CMK (cell line): ENCODE data around the gene POLR2A.
"Not testable (repeated sequence)": the region's sequence is repeated elsewhere in the genome, so short reads cannot be mapped to it uniquely, and the experiment has no call there.

Source experiments
- DNase-seq: peaks from one replicate; pipeline ENCODE4 v3.0.0-alpha.2; 2010; ENCODE audit warnings: low read depth

The POLR2A gene

DNA sequence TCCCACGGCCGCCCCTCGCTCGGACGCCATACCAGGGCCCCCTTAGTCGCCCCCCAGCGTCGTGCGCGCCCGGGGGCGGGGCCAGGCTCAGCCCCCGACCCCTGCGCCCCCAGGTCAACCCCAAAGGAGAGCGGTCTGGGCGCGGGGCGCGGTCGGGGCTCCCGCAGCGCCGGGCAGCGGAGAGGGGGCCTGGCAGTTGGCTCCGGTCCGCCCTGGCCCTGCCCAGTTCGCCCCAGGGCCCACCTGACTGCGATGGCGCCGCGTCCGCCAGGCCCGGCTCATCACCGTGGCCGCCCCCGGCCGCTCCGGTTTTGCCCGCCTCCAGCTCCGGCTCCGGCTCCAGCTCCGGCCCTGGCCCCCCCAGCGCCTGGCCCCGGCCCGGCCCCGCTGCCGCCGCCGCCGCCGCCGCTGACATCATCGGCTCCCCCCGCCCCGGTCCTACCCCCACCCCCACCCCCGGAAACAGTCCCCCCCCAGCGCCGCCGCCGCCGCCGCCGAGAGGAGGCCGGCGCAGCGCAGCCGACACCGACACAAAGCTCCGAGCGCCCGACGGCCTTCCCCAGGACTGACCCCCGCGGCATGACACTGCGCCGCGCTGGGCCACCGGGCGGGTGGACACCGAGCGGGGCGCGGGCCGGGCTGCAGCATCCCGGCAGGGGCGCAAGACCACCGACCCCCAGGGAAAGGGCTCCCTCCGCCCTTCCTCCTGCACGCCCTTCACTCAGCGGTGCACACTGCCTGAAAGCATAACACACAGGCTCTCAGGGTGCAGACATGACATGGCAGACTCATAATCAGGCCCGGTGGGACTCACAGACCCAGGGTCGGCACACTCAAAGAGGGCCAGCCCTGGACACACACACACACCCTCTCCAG, 4.7 kb upstream of the POLR2A start, which contains the start of gene ZBTB4:
Gene ZBTB4, minus strand, starts transcription at position 419 of the 876 bp plus-strand sequence. CDS start 12,830 bp downstream, outside the sequence.
- no peak for DNase-seq

DNA sequence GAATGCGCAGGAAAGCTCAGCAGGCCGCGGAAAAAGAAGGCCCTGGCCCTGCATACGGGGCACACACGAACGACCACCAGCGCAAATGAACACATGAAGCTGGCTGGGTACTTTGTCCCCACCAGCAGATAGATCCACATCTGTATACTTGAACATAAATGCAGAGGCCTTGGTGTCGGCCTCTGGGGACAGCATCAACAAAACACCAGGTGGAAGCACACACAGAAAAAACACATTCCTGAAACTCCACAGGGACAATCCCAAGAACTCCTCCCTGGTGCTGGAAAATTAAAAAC, 4.1 kb upstream of the POLR2A start:
- DNase-seq = no peak

DNA sequence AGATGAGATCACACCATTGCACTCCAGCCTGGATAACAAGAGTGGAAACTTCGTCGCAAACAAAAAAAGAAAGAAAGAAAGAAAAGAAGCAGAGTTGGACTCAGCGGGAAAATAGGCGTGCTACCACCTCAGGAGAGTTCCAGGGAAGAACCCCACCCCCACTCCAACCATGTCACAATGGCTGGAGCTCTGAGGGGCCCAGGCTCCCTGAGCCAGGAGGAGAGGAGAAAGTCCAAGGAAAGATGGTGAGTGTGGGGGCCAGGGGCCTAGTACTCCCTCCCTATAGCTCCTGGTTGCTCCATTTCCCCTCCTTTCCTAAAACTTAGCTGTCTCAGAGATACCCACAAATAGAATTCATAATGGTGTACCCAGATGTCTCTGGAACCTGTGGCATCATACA, 2.9 kb upstream of the POLR2A start, which contains the start of gene SLC35G6:
Gene SLC35G6, plus strand, starts transcription at position 172 of the 400 bp plus-strand sequence. Its CDS starts 71 bp downstream, at position 243.
- not testable (repeated sequence) for DNase-seq

GRCh38 chr17:7481842-7482741, 2.1 kb upstream of the POLR2A start:
- DNase-seq = not testable (repeated sequence)

DNA sequence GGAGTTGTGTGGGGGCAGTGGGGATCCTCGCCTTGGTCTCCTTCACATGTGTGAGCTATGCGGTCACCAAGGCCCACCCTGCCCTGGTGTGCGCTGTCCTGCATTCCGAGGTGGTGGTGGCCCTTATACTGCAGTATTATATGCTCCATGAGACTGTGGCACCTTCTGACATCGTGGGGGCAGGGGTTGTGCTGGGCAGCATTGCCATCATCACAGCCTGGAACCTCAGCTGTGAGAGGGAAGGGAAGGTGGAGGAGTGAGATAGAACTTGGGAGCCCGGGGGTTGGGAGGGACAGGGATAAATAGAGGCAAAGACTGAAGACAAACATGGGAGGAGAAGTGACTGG, 1.5 kb upstream of the POLR2A start:
- not testable (repeated sequence) for DNase-seq

GRCh38 chr17:7483255-7484066, 705 bp upstream of the POLR2A start:
- peak; percentile 73 for DNase-seq

GRCh38 chr17:7484919-7485377, 782 bp downstream of the POLR2A start:
- no peak for DNase-seq

- DNase-seq = no peak
Measured at GRCh38 chr17:7486181-7486580, 2.0 kb downstream of the POLR2A start.

- DNase-seq = no peak
Measured at GRCh38 chr17:7490144-7490543, 6.0 kb downstream of the POLR2A start.

- DNase-seq = no peak
Measured at GRCh38 chr17:7491583-7491982, 7.4 kb downstream of the POLR2A start.

DNA sequence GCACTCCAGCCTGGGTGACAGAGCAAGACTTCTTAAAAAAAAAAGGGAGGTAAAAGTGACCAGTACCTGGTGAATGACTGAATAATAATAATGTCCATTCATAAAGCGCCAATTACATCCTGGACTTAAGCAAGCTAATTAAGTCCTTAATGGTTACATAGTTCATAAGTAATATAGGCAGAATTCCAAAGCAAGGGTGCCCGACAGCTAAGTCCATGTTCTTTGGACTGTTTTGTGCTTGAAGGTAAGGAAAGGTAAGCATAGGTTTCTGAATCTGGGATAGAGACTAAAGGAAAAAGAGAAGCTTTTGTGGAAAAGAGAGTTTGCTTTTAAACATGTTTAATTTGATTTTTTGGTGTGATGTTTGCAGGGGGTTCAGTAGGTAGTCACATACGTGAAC, 9.8 kb downstream of the POLR2A start:
- DNase-seq = no peak

DNA sequence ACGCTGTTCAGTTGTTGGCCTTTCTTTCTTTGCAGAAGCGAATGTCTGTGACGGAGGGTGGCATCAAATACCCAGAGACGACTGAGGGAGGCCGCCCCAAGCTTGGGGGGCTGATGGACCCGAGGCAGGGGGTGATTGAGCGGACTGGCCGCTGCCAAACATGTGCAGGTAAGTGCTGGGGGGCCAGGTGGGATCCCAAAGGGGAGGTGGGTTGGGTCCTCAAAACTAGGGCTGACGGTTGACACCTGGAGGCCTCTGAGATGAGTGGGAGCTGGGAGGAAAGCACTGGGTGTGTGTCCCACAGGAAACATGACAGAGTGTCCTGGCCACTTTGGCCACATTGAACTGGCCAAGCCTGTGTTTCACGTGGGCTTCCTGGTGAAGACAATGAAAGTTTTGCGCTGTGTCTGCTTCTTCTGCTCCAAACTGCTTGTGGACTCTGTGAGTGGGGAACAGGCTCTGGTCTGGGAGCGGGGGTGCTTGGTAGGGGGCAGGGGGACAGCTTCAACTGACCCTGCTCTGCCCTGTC, 11.8 kb downstream of the POLR2A start:
- no peak for DNase-seq

GRCh38 chr17:7496470-7497183, 12.5 kb downstream of the POLR2A start:
- no peak for DNase-seq

- DNase-seq = no peak
Measured at GRCh38 chr17:7497228-7497627, 13.1 kb downstream of the POLR2A start.

GRCh38 chr17:7497636-7498035, 13.5 kb downstream of the POLR2A start:
- DNase-seq = no peak

DNA sequence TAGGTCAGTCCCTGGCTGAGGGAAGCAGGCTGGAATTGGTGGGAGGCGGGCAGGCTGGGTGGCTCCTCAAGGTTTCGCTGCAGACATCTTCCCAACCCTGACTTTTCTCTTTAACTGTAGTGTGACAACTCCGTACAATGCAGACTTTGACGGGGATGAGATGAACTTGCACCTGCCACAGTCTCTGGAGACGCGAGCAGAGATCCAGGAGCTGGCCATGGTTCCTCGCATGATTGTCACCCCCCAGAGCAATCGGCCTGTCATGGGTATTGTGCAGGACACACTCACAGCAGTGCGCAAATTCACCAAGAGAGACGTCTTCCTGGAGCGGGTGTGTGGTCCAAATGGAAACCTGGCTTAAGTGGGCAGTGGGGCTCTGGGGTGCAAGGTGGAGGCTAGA, 15.0 kb downstream of the POLR2A start:
- DNase-seq = no peak

DNA sequence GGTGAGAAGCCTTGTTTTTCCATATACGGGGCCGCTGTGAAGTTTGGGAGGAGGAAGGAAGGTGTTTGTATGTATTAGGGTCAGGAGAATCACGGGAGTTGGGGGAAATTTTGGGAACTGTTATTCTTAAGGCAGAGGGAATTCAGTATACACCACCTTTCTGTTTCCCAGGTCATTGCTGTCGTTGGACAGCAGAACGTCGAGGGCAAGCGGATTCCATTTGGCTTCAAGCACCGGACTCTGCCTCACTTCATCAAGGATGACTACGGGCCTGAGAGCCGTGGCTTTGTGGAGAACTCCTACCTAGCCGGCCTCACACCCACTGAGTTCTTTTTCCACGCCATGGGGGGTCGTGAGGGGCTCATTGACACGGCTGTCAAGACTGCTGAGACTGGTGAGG, 17.6 kb downstream of the POLR2A start:
- no peak for DNase-seq

- DNase-seq = no peak
Measured at GRCh38 chr17:7502171-7502847, 18.1 kb downstream of the POLR2A start.

GRCh38 chr17:7502987-7503386, 18.8 kb downstream of the POLR2A start:
- DNase-seq = no peak

- no peak for DNase-seq
Measured at GRCh38 chr17:7503521-7503920, 19.4 kb downstream of the POLR2A start.

DNA sequence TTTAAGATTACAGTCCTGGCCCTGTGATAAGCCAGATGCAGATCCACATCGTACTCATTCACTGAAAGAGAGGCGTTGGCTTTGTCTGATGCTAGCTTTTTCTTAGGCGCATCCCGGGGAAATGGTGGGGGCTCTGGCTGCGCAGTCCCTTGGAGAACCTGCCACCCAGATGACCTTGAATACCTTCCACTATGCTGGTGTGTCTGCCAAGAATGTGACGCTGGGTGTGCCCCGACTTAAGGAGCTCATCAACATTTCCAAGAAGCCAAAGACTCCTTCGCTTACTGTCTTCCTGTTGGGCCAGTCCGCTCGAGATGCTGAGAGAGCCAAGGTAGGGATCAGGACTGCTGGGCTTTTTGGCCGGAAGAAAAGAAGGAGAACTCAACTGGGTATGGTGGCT, 24.0 kb downstream of the POLR2A start:
- DNase-seq = no peak
